NCI-H774 (cell line): ENCODE data around the gene C16orf96.
A peak's percentile ranks its signal among the peaks of the same experiment; 100 is the strongest.

Experiments
- DNase-seq: peaks from one replicate; lab custom pipeline; 2025; lab: John Stamatoyannopoulos, UW

The C16orf96 gene

GRCh38 chr16:4601036-4601863, 45.1 kb downstream of the C16orf96 start:
- peak; percentile 15 for DNase-seq

- DNase-seq = no peak
These were observed 45.7 kb downstream of the C16orf96 start for GRCh38 chr16:4601864-4602186.

- no peak for DNase-seq
These were observed 46.2 kb downstream of the C16orf96 start for GRCh38 chr16:4602331-4602730.

- DNase-seq = no peak
These were observed 47.6 kb downstream of the C16orf96 start for GRCh38 chr16:4603624-4604170.

- no peak for DNase-seq
These were observed 48.3 kb downstream of the C16orf96 start for GRCh38 chr16:4604401-4604800.

- DNase-seq = peak; percentile 44
These were observed 50.2 kb downstream of the C16orf96 start for GRCh38 chr16:4606354-4606753.

GRCh38 chr16:4607841-4608703, 51.9 kb downstream of the C16orf96 start:
- DNase-seq = no peak

GRCh38 chr16:4608704-4608980, 52.5 kb downstream of the C16orf96 start:
- DNase-seq = no peak

GRCh38 chr16:4609200-4610010, 53.3 kb downstream of the C16orf96 start:
- DNase-seq = no peak

GRCh38 chr16:4610011-4611005, 54.2 kb downstream of the C16orf96 start:
- no peak for DNase-seq

GRCh38 chr16:4611337-4612021, 55.3 kb downstream of the C16orf96 start:
- DNase-seq = no peak

GRCh38 chr16:4612474-4612931, 56.4 kb downstream of the C16orf96 start:
- no peak for DNase-seq

- DNase-seq = no peak
These were observed 57.0 kb downstream of the C16orf96 start for GRCh38 chr16:4612977-4613635.

- no peak for DNase-seq
These were observed 57.8 kb downstream of the C16orf96 start for GRCh38 chr16:4613636-4614570.

GRCh38 chr16:4614571-4615383, 58.6 kb downstream of the C16orf96 start, which contains the start of gene UBALD1:
UBALD1 (minus strand) TSS chr16:4614888; CDS start chr16:4614797, 91 bp downstream.
- peak; percentile 95 for DNase-seq

- DNase-seq = no peak
These were observed 59.4 kb downstream of the C16orf96 start for GRCh38 chr16:4615384-4616046.
